Measurements from ENCODE around the gene SLK.

The SLK gene

DNA sequence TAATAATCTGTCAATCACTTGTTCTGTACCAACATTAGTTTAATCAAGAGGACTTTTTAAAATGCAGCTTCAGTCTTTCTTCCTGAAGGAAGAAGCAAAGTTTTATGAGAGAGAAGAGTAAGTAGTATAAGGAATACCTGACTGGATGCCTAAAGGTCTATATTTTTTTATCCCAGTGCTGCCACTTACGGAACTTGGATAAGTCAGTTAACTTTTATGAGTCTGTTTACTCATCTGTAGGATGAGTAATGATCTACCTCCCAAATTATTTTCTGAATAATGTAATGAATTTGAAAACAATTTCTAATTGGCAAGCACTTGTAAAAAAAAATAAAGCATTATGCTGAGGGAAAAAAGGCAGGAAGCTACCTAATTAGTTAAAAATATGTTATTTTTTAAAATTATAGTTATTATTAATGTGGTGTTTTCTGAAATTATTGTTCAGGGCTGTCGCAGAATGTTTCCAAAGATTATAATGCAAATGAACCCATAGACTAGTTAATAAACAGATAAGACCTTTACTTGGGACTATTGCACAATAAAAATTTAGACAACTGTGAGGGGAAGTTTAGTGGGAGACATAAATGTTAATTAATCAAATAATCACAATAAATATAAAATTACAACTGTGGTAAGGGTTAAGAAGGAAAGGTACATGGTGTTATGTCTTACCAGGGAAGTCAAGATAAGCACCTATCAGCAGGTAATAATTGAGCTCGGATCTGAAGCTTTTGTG, 24.6 kb downstream of the SLK start:
- H3K4me3 ChIP-seq (ENCODE audit: low read depth, low read length) = no peak overlapping the region
- DNase-seq (ENCODE audit: low read depth) = no peak
- TF ChIP-seq, protein P1, sequence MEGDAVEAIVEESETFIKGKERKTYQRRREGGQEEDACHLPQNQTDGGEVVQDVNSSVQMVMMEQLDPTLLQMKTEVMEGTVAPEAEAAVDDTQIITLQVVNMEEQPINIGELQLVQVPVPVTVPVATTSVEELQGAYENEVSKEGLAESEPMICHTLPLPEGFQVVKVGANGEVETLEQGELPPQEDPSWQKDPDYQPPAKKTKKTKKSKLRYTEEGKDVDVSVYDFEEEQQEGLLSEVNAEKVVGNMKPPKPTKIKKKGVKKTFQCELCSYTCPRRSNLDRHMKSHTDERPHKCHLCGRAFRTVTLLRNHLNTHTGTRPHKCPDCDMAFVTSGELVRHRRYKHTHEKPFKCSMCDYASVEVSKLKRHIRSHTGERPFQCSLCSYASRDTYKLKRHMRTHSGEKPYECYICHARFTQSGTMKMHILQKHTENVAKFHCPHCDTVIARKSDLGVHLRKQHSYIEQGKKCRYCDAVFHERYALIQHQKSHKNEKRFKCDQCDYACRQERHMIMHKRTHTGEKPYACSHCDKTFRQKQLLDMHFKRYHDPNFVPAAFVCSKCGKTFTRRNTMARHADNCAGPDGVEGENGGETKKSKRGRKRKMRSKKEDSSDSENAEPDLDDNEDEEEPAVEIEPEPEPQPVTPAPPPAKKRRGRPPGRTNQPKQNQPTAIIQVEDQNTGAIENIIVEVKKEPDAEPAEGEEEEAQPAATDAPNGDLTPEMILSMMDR (IDR thresholded peaks at IDR 0.05; ENCODE audit: control insufficient read depth, extremely low read depth, insufficient read depth) = no peak

DNA sequence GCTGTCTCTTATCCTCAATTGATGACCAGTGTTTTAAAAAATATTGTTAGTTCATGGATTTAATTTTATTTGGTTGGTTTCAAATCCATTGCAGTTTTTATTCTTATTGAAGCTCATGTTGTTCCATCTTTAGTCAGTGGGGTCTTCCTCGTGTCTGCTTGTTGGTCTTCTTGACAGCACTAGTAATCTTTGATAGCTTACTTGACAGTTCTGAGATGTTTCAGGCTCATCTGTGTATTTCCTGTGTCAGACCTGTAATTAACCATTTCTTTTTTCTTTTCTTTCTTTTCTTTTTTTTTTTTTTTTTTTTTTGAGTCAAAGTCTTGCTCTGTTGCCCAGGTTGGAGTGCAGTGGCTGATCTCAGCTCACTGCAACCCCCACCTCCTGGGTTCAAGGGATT, 28.2 kb downstream of the SLK start:
- DNase-seq (ENCODE audit: low read depth) = no peak
- H3K4me3 ChIP-seq (ENCODE audit: low read depth, low read length) = no peak overlapping the region
- TF ChIP-seq, protein P1 (IDR thresholded peaks at IDR 0.05; ENCODE audit: control insufficient read depth, extremely low read depth, insufficient read depth) = no peak

DNA sequence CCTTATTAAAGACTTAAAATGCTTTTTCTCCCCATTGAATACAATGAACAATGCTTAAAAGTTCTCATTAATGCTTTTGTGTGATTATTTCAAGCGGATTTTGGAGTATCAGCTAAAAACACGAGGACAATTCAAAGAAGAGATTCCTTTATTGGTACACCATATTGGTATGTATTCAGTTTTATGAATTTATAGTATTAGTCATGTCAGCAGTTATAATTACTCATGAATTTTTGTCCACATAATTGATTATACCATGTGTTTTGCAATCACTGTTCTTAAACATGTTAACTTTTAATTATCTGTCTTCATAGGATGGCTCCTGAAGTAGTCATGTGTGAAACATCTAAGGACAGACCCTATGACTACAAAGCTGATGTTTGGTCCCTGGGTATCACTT, 31.9 kb downstream of the SLK start:
- no peak for DNase-seq (ENCODE audit: low read depth)
- H3K4me3 ChIP-seq (ENCODE audit: low read depth, low read length) = no peak overlapping the region
- TF ChIP-seq, protein P1 (IDR thresholded peaks at IDR 0.05; ENCODE audit: control insufficient read depth, extremely low read depth, insufficient read depth) = no peak

DNA sequence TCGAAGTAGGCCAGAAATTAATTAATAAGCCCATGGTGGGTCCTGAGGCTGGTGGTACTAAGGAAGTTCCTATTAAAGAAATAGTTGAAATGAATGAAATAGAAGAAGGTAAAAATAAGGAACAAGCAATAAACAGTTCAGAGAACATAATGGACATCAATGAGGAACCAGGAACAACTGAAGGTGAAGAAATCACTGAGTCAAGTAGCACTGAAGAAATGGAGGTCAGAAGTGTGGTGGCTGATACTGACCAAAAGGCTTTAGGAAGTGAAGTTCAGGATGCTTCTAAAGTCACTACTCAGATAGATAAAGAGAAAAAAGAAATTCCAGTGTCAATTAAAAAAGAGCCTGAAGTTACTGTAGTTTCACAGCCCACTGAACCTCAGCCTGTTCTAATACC, 36.0 kb downstream of the SLK start:
- TF ChIP-seq, protein P1 (IDR thresholded peaks at IDR 0.05; ENCODE audit: control insufficient read depth, extremely low read depth, insufficient read depth) = no peak
- DNase-seq (ENCODE audit: low read depth) = no peak

DNA sequence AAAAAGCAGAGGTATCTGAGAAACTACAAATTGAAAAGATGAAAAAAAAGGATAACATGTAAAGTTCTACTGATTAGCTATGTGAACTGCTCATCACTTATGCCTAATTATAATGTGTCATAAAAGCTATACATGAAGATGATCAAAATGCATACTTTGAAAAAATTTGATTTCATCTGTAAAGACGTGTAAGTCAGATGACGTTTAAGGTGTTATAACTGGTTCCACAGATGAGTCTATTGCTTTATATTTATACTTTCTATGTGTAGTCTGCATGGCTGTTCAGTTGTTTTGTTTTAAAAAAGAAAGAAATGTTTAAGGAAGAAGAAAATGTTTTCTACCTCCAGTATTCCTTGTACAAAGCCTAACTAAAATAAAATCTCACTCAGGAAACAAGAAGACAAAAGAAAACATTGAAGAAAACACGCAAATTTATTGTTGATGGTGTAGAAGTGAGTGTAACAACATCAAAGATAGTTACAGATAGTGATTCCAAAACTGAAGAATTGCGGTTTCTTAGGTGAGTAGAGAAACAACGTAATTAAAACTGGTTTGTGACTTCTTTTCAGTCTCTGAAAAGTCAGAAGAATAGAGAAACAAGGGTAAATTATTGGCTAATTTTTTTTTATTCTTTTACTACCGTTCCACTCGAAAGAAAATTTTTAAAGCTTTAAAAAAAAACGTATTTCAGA, 38.4 kb downstream of the SLK start:
- TF ChIP-seq, protein P1 (IDR thresholded peaks at IDR 0.05; ENCODE audit: control insufficient read depth, extremely low read depth, insufficient read depth) = no peak
- H3K4me3 ChIP-seq (ENCODE audit: low read depth, low read length) = no peak overlapping the region
- DNase-seq (ENCODE audit: low read depth) = no peak

More for the DNA sequence above, 36.0 kb downstream of the SLK start:
- H3K4me3 ChIP-seq (ENCODE audit: low read depth, low read length) = no peak overlapping the region

DNA sequence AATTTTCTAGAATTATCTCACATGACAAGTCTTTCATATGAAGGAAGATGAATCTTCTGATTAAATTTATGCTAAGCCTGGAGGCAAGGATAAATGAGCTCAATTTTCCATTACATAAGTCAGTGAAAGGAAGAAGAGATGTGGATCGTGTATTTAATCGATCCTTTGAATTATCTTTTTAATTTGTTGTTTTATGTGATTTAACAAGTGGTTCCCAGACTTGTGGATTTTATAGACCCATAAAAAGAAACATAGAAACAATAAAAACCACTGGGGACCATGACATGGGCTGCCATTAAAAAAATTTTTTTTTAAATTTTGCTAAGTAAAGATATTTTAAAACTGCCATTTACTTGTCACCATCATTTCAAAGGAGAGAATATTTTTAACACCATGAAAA, 45.0 kb downstream of the SLK start:
- TF ChIP-seq, protein P1 (IDR thresholded peaks at IDR 0.05; ENCODE audit: control insufficient read depth, extremely low read depth, insufficient read depth) = no peak
- H3K4me3 ChIP-seq (ENCODE audit: low read depth, low read length) = no peak overlapping the region
- DNase-seq (ENCODE audit: low read depth) = no peak

Measured in LNCaP clone FGC (cell line).